SK-N-SH (cell line): Measurements from ENCODE around the gene ACAD10. TPM values are rescaled to one million over a fixed set of nuclear protein-coding genes. Genes with fewer than 3 reads are reported as not detected.

Source experiments
- CTCF ChIA-PET: fragments of 300-600, 350-600 bp; formaldehyde crosslinking; extraction: SDS; loops from one replicate; lab custom pipeline; 2021; lab: Yijun Ruan, JAX
- POLR2A ChIA-PET: fragments of 350-600 bp; sonication (Branson Sonifier 250); formaldehyde crosslinking; extraction: SDS; loops from one replicate; lab custom pipeline; 2020; ENCODE audit warnings: antibody characterized with exemption, inconsistent platforms; lab: Yijun Ruan, JAX
- DNase-seq: peaks from one replicate; pipeline ENCODE4 v3.0.0; 2012
- H2AFZ ChIP-seq: fragments of 200-600 bp; sonication (generic); 2 replicates; pipeline ENCODE4 v1.8.1; 2016; ENCODE audit warnings: antibody characterized with exemption, mild to moderate bottlenecking, low read depth
- H3F3A ChIP-seq: fragments of 200-600 bp; sonication (generic); replicated peaks from 2 replicates; pipeline ENCODE3; 2016; ENCODE audit warnings: antibody characterized with exemption, mild to moderate bottlenecking; ENCODE audit not compliant: insufficient read depth
- H3K27ac ChIP-seq, 2 experiments: fragments of 200-500 bp in 1 of 2; fragments of 200-600 bp in 1 of 2; sonication (Bioruptor generic) in 1 of 2; sonication (generic), shearing (Covaris generic) in 1 of 2; 2 replicates each; pipeline versions ENCODE4 v1.5.1 to v1.6.1; 2014 to 2016; ENCODE audit warnings: low read depth in 2 of 2, inconsistent platforms in 1 of 2, low read length in 1 of 2, mild to moderate bottlenecking in 1 of 2, mixed read lengths in 1 of 2
- H3K27me3 ChIP-seq: fragments of 200-600 bp; sonication (generic), shearing (Covaris generic); 2 replicates; pipeline ENCODE4 v1.6.1; 2016; ENCODE audit warnings: mixed run types; ENCODE audit not compliant: insufficient read depth
- H3K36me3 ChIP-seq, 2 experiments: fragments of 200-500 bp in 1 of 2; fragments of 200-600 bp in 1 of 2; sonication (Bioruptor generic) in 1 of 2; sonication (generic) in 1 of 2; replicated peaks in 1 of 2; 2 replicates each; pipeline versions ENCODE3 to v1.5.1; 2014 to 2016; ENCODE audit warnings: low read length in 1 of 2, mild to moderate bottlenecking in 1 of 2; ENCODE audit not compliant: insufficient read depth in 2 of 2, control insufficient read depth in 1 of 2
- H3K4me1 ChIP-seq, 2 experiments: fragments of 200-500 bp in 1 of 2; fragments of 200-600 bp in 1 of 2; sonication (Bioruptor generic) in 1 of 2; sonication (generic), shearing (Covaris generic) in 1 of 2; 2 replicates each; pipeline versions ENCODE4 v1.5.1 to v1.6.1; 2014 to 2016; ENCODE audit warnings: low read depth in 1 of 2, low read length in 1 of 2, mixed run types in 1 of 2; ENCODE audit not compliant: insufficient read depth in 2 of 2, control insufficient read depth in 1 of 2
- H3K4me2 ChIP-seq: fragments of 200-600 bp; sonication (generic), shearing (Covaris generic); 2 replicates; pipeline ENCODE4 v1.6.1; 2017; ENCODE audit warnings: mixed run types
- H3K4me3 ChIP-seq, 2 experiments: fragments of 200-500 bp in 1 of 2; fragments of 200-600 bp in 1 of 2; sonication (Bioruptor generic) in 1 of 2; sonication (generic), shearing (Covaris generic) in 1 of 2; 2 replicates each; pipeline versions ENCODE4 v1.5.1 to v1.8.1; 2014 to 2016; ENCODE audit warnings: low read depth in 2 of 2, inconsistent platforms in 1 of 2, low read length in 1 of 2, mild to moderate bottlenecking in 1 of 2, mixed read lengths in 1 of 2, moderate library complexity in 1 of 2
- H3K79me2 ChIP-seq: fragments of 200-600 bp; sonication (generic); 2 replicates; pipeline ENCODE4 v1.8.1; 2017; ENCODE audit warnings: mild to moderate bottlenecking; ENCODE audit not compliant: insufficient read depth
- H3K9ac ChIP-seq: fragments of 200-600 bp; sonication (generic); 2 replicates; pipeline ENCODE4 v1.6.1; 2017; ENCODE audit warnings: mixed run types
- H3K9me2 ChIP-seq: fragments of 200-600 bp; sonication (generic); 2 replicates; pipeline ENCODE4 v1.6.1; 2017; ENCODE audit warnings: mixed run types
- H3K9me3 ChIP-seq: fragments of 200-600 bp; sonication (generic); 2 replicates; pipeline ENCODE4 v1.6.1; 2017; ENCODE audit warnings: mixed run types, mild to moderate bottlenecking, moderate library complexity
- H4K20me1 ChIP-seq: fragments of 200-600 bp; sonication (generic); 2 replicates; pipeline ENCODE4 v1.6.1; 2017; ENCODE audit warnings: mild to moderate bottlenecking, mixed run types; ENCODE audit not compliant: insufficient read depth
- ELF1 ChIP-seq: IDR thresholded peaks from 2 replicates; pipeline ENCODE4 v1.4.0; 2012
- EZH2phosphoT487 ChIP-seq: fragments of 200-600 bp; sonication (generic); IDR thresholded peaks from 2 replicates; pipeline ENCODE4 v1.6.1; 2017; ENCODE audit warnings: low read depth, mixed run types, mild to moderate bottlenecking, antibody characterized with exemption, moderate library complexity, borderline replicate concordance
- FOSL2 ChIP-seq: IDR thresholded peaks from 2 replicates; pipeline ENCODE4 v1.4.0; 2012; ENCODE audit warnings: low read depth, mild to moderate bottlenecking, moderate library complexity, borderline replicate concordance
- GATA2 ChIP-seq: sonication (generic); formaldehyde crosslinking; IDR thresholded peaks from 2 replicates; pipeline ENCODE4 v1.5.0; 2020; ENCODE audit warnings: mild to moderate bottlenecking, missing genetic modification reagents
- JUND ChIP-seq: IDR thresholded peaks from 2 replicates; pipeline ENCODE4 v1.4.0; 2012
- MAX ChIP-seq: IDR thresholded peaks from 2 replicates; pipeline ENCODE4 v1.4.0; 2012; ENCODE audit warnings: low read depth
- NRF1 ChIP-seq: IDR thresholded peaks from 2 replicates; pipeline ENCODE4 v1.6.1; 2012; ENCODE audit warnings: low read depth, mild to moderate bottlenecking, low read length
- POLR2AphosphoS5 ChIP-seq: IDR thresholded peaks from 2 replicates; pipeline ENCODE4 v1.6.1; 2012; ENCODE audit warnings: low read depth, low read length
- RAD21 ChIP-seq: IDR thresholded peaks from 2 replicates; pipeline ENCODE4 v1.6.1; 2012; ENCODE audit warnings: mild to moderate bottlenecking, low read length
- RCOR1 ChIP-seq: fragments of 150-350 bp; IDR thresholded peaks from 2 replicates; pipeline ENCODE4 v1.6.1; 2017; ENCODE audit warnings: antibody characterized with exemption, low read length
- SIN3A ChIP-seq: IDR thresholded peaks from 2 replicates; pipeline ENCODE4 v1.6.1; 2012; ENCODE audit warnings: low read depth, mild to moderate bottlenecking, low read length, moderate library complexity, borderline replicate concordance
- SMC3 ChIP-seq: IDR thresholded peaks from 2 replicates; pipeline ENCODE4 v1.6.1; 2012; ENCODE audit warnings: low read depth, low read length, improper control_type of control experiment
- TCF12 ChIP-seq: IDR thresholded peaks from 2 replicates; pipeline ENCODE4 v1.4.0; 2012
- TEAD4 ChIP-seq: IDR thresholded peaks from 2 replicates; pipeline ENCODE4 v1.4.0; 2012; ENCODE audit warnings: mild to moderate bottlenecking, borderline replicate concordance; ENCODE audit not compliant: insufficient read depth
- YY1 ChIP-seq: IDR thresholded peaks from 2 replicates; pipeline ENCODE4 v1.4.0; 2012; ENCODE audit warnings: low read depth, mild to moderate bottlenecking
- whole genome bisulfite sequencing: methylation state at CpG from one replicate; pipeline ENCODE4 v1.1.6; 2017; ENCODE audit warnings: low lambda C conversion rate; 5-methylcytosine and 5-hydroxymethylcytosine counted together
- polyA plus RNA-seq, 3 experiments: library from polyadenylated mRNA; depleted of rRNA; stranded (reverse); fragments of >200 nt; gene quantifications; 2 replicates each; pipeline ENCODE4 v1.2.3, GENCODE V29; 2012

Gene ACAD10
- polyA plus RNA-seq, 1 of the 3 experiments (the other 2 are of a cell fraction): 24.6 TPM

GRCh38 chr12:111785651-111786050, 99.8 kb downstream of the ACAD10 start:
- Histone ChIP-seq H3F3A (peaks cover 3% of the 10 kb centered on the region), H3K36me3 (peaks cover 5 to 14% of the 10 kb centered on the region in 2 experiments), H3K27ac (peak overlapping the region in 1 of 2 experiments; percentile 37; a peak in 2 of 4 replicates), H3K79me2 (no peaks in the 10 kb centered on the region), H3K27me3 (no peaks in the 10 kb centered on the region), H3K9me2 (no peaks in the 10 kb centered on the region), H4K20me1 (no peaks in the 10 kb centered on the region), H3K4me1 (no peaks in the 10 kb centered on the region), H3K9me3 (no peaks in the 10 kb centered on the region), H3K4me2 (no peak overlapping the region), H3K9ac (no peak overlapping the region), H2AFZ (no peak overlapping the region), H3K4me3 (no peak overlapping the region)
- POLR2A ChIA-PET: no interaction called here
- WGBS: 73% methylated on average over 2 of the region's 2 CpGs
- TF ChIP-seq ELF1 (no peak), POLR2AphosphoS5 (no peak), SMC3 (no peak), RCOR1 (no peak), SIN3A (no peak), FOSL2 (no peak)
- CTCF ChIA-PET: interaction anchor here (1.1 to 1.8 kb wide), 3 partner anchors 27 to 39 kb away, joined by 3 read pairs; no protein-coding TSS in a partner anchor
- no peak for DNase-seq

- Histone ChIP-seq H3K27me3 (no peaks in the 10 kb centered on the region), H4K20me1 (no peaks in the 10 kb centered on the region), H3K9ac (no peak overlapping the region), H3K36me3 (peaks cover 12 to 14% of the 10 kb centered on the region in 2 experiments), H3K27ac (no peak overlapping the region), H3K9me2 (no peaks in the 10 kb centered on the region), H3K79me2 (no peaks in the 10 kb centered on the region), H3K4me1 (no peaks in the 10 kb centered on the region), H3F3A (peaks cover 3% of the 10 kb centered on the region), H3K4me2 (no peak overlapping the region), H3K9me3 (no peaks in the 10 kb centered on the region), H2AFZ (no peak overlapping the region), H3K4me3 (no peak overlapping the region)
- peak; percentile 48 for DNase-seq
- ChIA-PET CTCF (interaction anchor here (0.7 to 1.4 kb wide), 5 partner anchors 20 to 42 kb away, joined by 3 to 6 read pairs (median 3); no protein-coding TSS in a partner anchor), POLR2A (no interaction called here)
- TF ChIP-seq EZH2phosphoT487: no peak
- TF ChIP-seq RAD21: peak; percentile 61
- peak; percentile 27; the same call in 1 of the 2 replicates for TF ChIP-seq SMC3
- 70% methylated on average over 8 of the region's 8 CpGs for WGBS
Observed at GRCh38 chr12:111788178-111788654, 102.4 kb downstream of the ACAD10 start.

GRCh38 chr12:111789779-111790178, 103.9 kb downstream of the ACAD10 start:
- DNase-seq: no peak
- TF ChIP-seq SMC3: no peak
- TF ChIP-seq YY1: no peak
- TF ChIP-seq JUND: no peak
- TF ChIP-seq GATA2 (CRISPR knock-in tag): no peak
- no peak for TF ChIP-seq TCF12
- TF ChIP-seq MAX: no peak
- no peak for TF ChIP-seq TEAD4
- no peak for TF ChIP-seq NRF1
- H3K4me2 ChIP-seq: no peak overlapping the region
- WGBS: 95% methylated on average over 8 of the region's 11 CpGs
- peaks cover 3% of the 10 kb centered on the region for H3F3A ChIP-seq
- ChIA-PET POLR2A (interaction anchor here (0.6 kb wide), 1 partner anchor 35 kb away, joined by 4 read pairs; no protein-coding TSS in a partner anchor), CTCF (no interaction called here)
- no peak overlapping the region for H2AFZ ChIP-seq
- no peak overlapping the region for H3K4me3 ChIP-seq
- no peaks in the 10 kb centered on the region for H3K27me3 ChIP-seq
- H3K36me3 ChIP-seq: peaks cover 12 to 13% of the 10 kb centered on the region in 2 experiments
- H3K4me1 ChIP-seq: no peaks in the 10 kb centered on the region
- H3K27ac ChIP-seq: no peak overlapping the region
- H3K9me3 ChIP-seq: no peaks in the 10 kb centered on the region
- H3K9ac ChIP-seq: no peak overlapping the region
- no peaks in the 10 kb centered on the region for H3K9me2 ChIP-seq
- H3K79me2 ChIP-seq: no peaks in the 10 kb centered on the region
- no peaks in the 10 kb centered on the region for H4K20me1 ChIP-seq
